ENCODE measurements around the gene RARA.

RARA gene

DNA sequence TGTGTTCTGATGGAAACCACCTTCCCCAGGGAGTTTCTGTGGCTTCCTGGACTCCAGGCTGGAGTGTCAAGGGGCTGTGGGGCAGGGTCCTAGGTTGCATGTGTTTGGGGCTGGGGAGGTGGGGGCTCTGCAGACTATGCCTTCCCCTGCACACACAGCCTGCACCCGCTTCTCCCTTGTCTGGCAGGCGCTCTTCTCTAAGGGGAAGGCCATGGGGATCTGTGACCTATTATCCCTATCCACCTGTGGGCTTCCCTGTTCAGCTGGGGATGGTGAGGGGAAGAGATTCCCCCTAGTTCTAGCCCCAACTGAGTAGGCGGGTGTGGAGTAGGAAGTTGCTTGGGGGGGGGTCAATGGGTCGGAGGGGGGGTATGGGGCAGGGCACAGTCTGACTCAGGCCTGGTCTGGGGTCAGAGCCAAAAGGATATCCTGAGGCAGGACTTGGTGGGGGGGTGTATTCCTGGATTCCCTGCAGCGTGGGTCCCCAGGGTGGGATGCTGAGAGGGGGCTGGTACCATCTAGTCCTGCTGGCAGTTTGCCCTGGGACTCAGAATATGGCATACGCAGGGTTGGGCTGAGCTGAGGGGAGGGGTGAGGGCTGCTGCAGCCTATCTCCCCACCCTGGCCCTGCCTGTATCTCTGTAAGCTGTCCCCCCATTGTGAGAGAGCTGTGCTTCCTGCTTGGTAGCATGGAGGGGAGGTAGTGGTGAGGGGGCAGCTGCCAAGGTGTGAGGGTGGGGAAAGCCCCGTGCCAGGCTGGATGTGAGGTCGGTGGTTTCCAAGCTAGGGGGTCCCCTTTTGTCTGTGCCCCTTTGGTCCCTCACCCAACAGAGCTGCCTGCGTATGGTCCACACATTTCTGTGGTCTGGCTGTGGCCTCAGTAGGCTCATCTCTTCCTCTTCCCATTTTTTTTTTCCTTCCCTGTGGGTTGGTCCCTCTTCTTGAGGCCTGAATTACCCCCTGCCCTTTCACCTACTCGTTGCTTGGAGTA is 14.7 kb downstream of the RARA start:
- Mint-ChIP-seq H3K4me3 (peak overlapping the region; percentile 65 to 99 (median 96)), H3K27ac (peak overlapping the region; percentile 93 to 96 (median 94)), H3K4me1 (peaks cover 90% of the 10 kb centered on the region), H3K9me3 (no peaks in the 10 kb centered on the region), H3K27me3 (ENCODE audit: low read depth) (no peaks in the 10 kb centered on the region), H3K36me3 (ENCODE audit: low read depth) (no peaks in the 10 kb centered on the region)
- TF ChIP-seq, protein P1, sequence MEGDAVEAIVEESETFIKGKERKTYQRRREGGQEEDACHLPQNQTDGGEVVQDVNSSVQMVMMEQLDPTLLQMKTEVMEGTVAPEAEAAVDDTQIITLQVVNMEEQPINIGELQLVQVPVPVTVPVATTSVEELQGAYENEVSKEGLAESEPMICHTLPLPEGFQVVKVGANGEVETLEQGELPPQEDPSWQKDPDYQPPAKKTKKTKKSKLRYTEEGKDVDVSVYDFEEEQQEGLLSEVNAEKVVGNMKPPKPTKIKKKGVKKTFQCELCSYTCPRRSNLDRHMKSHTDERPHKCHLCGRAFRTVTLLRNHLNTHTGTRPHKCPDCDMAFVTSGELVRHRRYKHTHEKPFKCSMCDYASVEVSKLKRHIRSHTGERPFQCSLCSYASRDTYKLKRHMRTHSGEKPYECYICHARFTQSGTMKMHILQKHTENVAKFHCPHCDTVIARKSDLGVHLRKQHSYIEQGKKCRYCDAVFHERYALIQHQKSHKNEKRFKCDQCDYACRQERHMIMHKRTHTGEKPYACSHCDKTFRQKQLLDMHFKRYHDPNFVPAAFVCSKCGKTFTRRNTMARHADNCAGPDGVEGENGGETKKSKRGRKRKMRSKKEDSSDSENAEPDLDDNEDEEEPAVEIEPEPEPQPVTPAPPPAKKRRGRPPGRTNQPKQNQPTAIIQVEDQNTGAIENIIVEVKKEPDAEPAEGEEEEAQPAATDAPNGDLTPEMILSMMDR (IDR thresholded peaks at IDR 0.05; ENCODE audit: unreplicated experiment in 3 of 3): no peak

DNA sequence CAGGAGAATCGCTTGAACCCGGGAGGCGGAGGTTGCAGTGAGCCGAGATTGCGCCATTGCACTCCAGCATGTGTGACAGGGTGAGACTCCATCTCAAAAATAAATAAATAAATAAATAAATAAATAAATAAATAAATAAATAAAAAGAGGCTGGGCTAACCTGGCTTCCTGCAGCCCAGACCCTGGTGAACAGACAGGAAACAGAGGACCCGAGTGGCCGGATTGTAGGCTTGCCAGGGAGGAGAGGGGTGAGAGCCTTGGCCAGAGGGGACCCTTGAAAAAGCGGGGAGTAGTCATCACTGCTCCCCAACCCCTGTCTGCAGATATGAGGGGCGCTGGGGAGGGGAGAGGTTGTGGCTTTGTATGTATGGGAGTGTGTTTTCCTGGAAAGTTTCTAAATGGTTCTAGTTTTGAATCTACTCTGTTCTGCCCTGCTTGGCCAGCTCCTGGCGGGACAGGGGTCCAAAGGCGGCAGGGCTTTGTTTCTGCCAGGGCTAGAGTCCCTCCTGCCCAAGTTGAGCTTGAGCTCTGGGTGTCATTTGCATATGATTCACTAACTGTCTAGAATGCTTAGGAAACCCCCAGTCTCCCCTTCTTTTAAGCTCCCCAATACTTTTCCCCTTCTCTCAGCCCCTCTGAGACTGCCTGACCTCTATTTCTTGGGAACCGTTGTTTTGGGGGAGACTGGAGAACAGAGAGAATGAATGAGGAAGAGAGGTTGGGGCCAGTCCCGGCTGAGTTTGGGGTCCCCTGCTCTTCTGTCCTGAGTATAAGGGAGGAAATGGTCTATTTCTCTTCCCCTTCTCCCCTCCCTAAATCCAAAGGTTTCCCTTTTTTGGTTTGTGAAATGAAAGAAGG is 16.4 kb downstream of the RARA start:
- H3K4me1 Mint-ChIP-seq: peaks cover 84% of the 10 kb centered on the region
- TF ChIP-seq, protein P1 (IDR thresholded peaks at IDR 0.05; ENCODE audit: unreplicated experiment in 3 of 3): no peak
- H3K9me3 Mint-ChIP-seq: no peaks in the 10 kb centered on the region
- H3K27ac Mint-ChIP-seq: peak overlapping the region in 2 of 3 experiments; percentile 33 to 80
- H3K4me3 Mint-ChIP-seq: peak overlapping the region in 1 of 3 experiments; percentile 25
- H3K36me3 Mint-ChIP-seq (ENCODE audit: low read depth): peaks cover 3% of the 10 kb centered on the region
- H3K27me3 Mint-ChIP-seq (ENCODE audit: low read depth): no peaks in the 10 kb centered on the region

DNA sequence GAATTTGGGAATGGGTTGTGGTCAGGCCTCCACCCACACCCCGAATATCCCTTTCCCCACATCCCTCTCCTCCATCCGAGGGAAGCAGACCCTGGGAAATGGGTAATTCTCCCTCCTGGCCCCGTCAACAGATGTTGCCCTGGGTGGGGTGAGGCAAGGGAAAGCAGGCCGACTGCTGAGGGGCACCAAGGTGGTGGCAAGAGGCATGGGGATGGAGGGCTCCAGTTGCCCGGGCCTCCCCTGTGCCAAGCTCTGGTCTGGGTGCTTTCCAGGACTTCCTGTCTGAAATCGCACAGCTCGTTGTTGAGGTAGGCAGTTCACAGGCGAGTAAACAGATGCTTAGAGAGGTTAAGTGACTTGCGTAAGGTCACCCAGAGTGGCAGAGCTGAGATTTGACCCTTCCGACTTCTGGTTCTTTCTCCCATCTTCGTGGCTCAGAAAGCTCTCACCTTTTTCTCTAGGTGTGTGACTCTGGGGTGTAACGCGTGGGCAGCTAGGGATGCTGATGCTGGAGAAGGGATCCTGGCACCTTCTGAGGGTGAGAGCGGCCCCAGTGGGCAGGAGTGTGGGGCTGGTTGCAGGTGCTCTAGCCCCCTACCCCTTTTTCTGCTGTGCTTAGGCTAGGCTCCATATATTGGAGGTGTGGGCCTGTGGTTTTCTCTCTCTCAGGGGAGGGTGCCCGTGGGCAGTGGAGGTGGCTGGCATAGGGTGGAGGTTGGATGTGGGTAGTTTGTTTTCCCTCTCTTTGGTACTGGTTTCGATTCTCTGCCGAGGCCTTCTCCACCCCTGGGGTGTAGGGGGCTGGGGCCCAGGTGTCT is 17.2 kb downstream of the RARA start:
- H3K4me1 Mint-ChIP-seq: peaks cover 81% of the 10 kb centered on the region
- peaks cover 5% of the 10 kb centered on the region for H3K36me3 Mint-ChIP-seq (ENCODE audit: low read depth)
- peak overlapping the region in 1 of 3 experiments; percentile 38 for H3K4me3 Mint-ChIP-seq
- no peaks in the 10 kb centered on the region for H3K27me3 Mint-ChIP-seq (ENCODE audit: low read depth)
- TF ChIP-seq, protein P1 (IDR thresholded peaks at IDR 0.05; ENCODE audit: unreplicated experiment in 3 of 3): no peak
- H3K9me3 Mint-ChIP-seq: no peaks in the 10 kb centered on the region
- H3K27ac Mint-ChIP-seq: peak overlapping the region in 2 of 3 experiments; percentile 71 to 80

DNA sequence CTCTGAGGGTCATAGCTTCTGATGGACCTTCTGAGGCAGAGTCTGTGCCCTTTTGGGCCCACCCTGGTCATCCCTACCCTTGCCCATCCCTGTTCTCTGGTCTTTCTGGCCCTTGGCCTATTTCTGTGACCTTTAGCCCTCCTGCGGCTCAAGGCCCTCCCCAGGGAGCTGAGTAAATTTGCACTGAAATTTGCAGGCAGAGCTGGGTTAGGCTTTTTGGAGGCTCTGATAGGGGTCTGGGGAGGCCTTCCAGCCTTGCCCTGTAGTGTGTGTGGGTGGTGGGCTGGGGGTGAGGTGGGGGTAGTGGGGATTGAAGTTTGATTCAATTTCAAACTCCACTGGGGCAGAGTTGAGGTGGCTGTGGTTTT is 17.8 kb downstream of the RARA start:
- H3K27ac Mint-ChIP-seq: peak overlapping the region in 2 of 3 experiments; percentile 71 to 80
- peaks cover 81% of the 10 kb centered on the region for H3K4me1 Mint-ChIP-seq
- TF ChIP-seq, protein P1 (IDR thresholded peaks at IDR 0.05; ENCODE audit: unreplicated experiment in 3 of 3): no peak
- no peaks in the 10 kb centered on the region for H3K9me3 Mint-ChIP-seq
- peaks cover 11% of the 10 kb centered on the region for H3K36me3 Mint-ChIP-seq (ENCODE audit: low read depth)
- no peaks in the 10 kb centered on the region for H3K27me3 Mint-ChIP-seq (ENCODE audit: low read depth)
- H3K4me3 Mint-ChIP-seq: no peak overlapping the region

DNA sequence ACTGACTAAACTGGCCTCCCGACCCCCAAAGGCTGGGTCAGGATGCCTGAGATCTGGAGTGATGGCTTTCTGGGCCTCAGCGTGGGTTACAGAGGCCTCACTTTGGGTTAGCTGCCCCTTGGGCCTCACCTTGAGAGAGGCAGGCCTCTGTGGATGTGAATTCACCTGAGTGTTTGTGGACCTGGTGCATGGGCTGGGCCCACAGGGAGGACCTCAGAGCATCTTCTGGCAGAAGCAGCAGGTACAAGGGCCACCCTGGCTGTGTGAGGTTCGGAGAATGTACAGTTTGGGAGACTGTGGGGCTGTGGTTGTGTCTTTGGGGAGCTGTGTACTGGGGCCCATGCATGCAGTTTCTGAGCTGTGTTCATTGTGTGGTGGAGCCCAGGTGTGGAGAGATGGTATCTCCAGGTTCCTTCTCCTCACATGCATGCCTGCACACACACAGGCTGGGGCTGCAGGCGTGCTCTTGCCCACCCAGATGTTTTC is 18.3 kb downstream of the RARA start:
- H3K36me3 Mint-ChIP-seq (ENCODE audit: low read depth): peaks cover 12% of the 10 kb centered on the region
- H3K27me3 Mint-ChIP-seq (ENCODE audit: low read depth): no peaks in the 10 kb centered on the region

More for the DNA sequence above, 18.3 kb downstream of the RARA start:
- peak overlapping the region in 1 of 3 experiments; percentile 34 for H3K4me3 Mint-ChIP-seq
- peaks cover 79% of the 10 kb centered on the region for H3K4me1 Mint-ChIP-seq
- H3K9me3 Mint-ChIP-seq: no peaks in the 10 kb centered on the region
- TF ChIP-seq, protein P1 (IDR thresholded peaks at IDR 0.05; ENCODE audit: unreplicated experiment in 3 of 3): no peak
- peak overlapping the region; percentile 54 to 84 (median 80) for H3K27ac Mint-ChIP-seq
